Memory B cell (primary cell): Measurements from ENCODE around the gene CDK14.
A peak's percentile ranks its signal among the peaks of the same experiment; 100 is the strongest.

Experiments
- ATAC-seq: fragments of 150-1000 bp; cut with Tn5 transposase; 2 replicates; pipeline ENCODE4 v1.10.0; 2021; ENCODE audit warnings: low read depth, mild to moderate bottlenecking, moderate library complexity
- DNase-seq, 2 donors: peaks; one replicate each; pipeline ENCODE4 v3.0.0; 2022; ENCODE audit warnings: low spot score in 2 of 2
- H3K27ac Mint-ChIP-seq: one replicate; pipeline ENCODE4 v1.8.0; 2022; ENCODE audit warnings: mild to moderate bottlenecking, moderate library complexity, mixed read lengths
- H3K27me3 Mint-ChIP-seq: one replicate; pipeline ENCODE4 v1.8.0; 2022; ENCODE audit warnings: mixed read lengths
- H3K36me3 Mint-ChIP-seq: one replicate; pipeline ENCODE4 v1.8.0; 2022; ENCODE audit warnings: mild to moderate bottlenecking, mixed read lengths
- H3K4me1 Mint-ChIP-seq: one replicate; pipeline ENCODE4 v1.8.0; 2022; ENCODE audit warnings: mixed read lengths
- H3K4me3 Mint-ChIP-seq: one replicate; pipeline ENCODE4 v1.8.0; 2022; ENCODE audit warnings: mild to moderate bottlenecking, moderate library complexity, mixed read lengths
- H3K9me3 Mint-ChIP-seq: one replicate; pipeline ENCODE4 v1.8.0; 2022; ENCODE audit warnings: mixed read lengths

The CDK14 gene

GRCh38 chr7:90666186-90666585, 70.1 kb downstream of the CDK14 start:
- DNase-seq (no peak), ATAC-seq (no peak)
- H3K27me3 Mint-ChIP-seq, result no peaks in the 10 kb centered on the region
- H3K4me3 Mint-ChIP-seq, result no peak overlapping the region
- H3K27ac Mint-ChIP-seq, result no peak overlapping the region
- peaks cover 18% of the 10 kb centered on the region for H3K4me1 Mint-ChIP-seq
- peaks cover 6% of the 10 kb centered on the region for H3K36me3 Mint-ChIP-seq
- H3K9me3 Mint-ChIP-seq, result no peaks in the 10 kb centered on the region

DNA sequence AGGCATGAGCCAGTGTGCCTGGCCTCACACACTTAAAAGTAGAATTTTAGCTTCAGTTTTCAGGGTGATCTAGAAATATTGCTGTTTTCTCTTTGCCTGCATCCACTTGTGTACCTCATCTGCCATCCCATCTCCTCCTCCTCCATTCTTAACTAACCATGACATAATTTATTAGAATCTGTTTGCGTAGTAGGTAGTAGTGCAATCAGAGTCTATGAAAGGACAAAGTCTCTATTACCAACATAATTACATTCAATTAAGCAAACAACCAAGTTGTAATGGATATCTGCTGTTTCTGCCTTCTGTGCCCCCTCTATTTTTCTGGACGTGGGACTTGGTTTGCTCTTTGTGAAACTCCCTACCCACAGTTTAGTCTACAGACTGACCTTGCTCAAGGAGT, 72.9 kb downstream of the CDK14 start:
- peaks cover 16% of the 10 kb centered on the region for H3K4me1 Mint-ChIP-seq
- H3K27ac Mint-ChIP-seq, result no peak overlapping the region
- no peaks in the 10 kb centered on the region for H3K27me3 Mint-ChIP-seq

GRCh38 chr7:90669492-90669891, 73.4 kb downstream of the CDK14 start:
- H3K9me3 Mint-ChIP-seq, result no peaks in the 10 kb centered on the region
- H3K36me3 Mint-ChIP-seq, result peaks cover 6% of the 10 kb centered on the region
- DNase-seq (no peak), ATAC-seq (no peak)
- peaks cover 16% of the 10 kb centered on the region for H3K4me1 Mint-ChIP-seq
- no peaks in the 10 kb centered on the region for H3K27me3 Mint-ChIP-seq
- no peak overlapping the region for H3K27ac Mint-ChIP-seq
- no peak overlapping the region for H3K4me3 Mint-ChIP-seq

More for the DNA sequence above, 72.9 kb downstream of the CDK14 start:
- Mint-ChIP-seq H3K4me3 (no peak overlapping the region), H3K9me3 (no peaks in the 10 kb centered on the region), H3K36me3 (peaks cover 6% of the 10 kb centered on the region)
- ATAC-seq, result no peak
- no peak for DNase-seq

DNA sequence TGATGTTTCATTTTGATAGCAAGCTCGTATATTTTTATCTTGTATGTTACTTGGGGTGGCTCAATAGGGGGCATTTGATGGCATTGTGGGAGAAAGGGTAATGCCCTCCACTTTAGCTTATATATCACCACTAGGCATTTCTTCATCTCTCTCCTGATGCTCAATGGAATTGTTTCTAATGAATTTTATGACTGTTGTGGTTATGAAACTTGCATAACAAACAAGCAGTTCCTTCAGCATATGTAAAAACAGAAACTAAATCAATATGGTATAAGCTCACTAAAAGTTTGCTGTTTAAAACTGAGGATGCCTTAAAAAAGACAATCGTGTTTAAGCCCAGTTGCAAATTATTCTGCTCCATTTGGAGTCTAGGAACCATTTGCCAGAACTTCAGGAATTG, 75.5 kb downstream of the CDK14 start:
- ATAC-seq (no peak), DNase-seq (no peak)
- no peak overlapping the region for H3K27ac Mint-ChIP-seq
- peaks cover 9% of the 10 kb centered on the region for H3K36me3 Mint-ChIP-seq
- no peaks in the 10 kb centered on the region for H3K27me3 Mint-ChIP-seq
- no peaks in the 10 kb centered on the region for H3K9me3 Mint-ChIP-seq
- H3K4me3 Mint-ChIP-seq, result no peak overlapping the region
- H3K4me1 Mint-ChIP-seq, result peaks cover 11% of the 10 kb centered on the region

DNA sequence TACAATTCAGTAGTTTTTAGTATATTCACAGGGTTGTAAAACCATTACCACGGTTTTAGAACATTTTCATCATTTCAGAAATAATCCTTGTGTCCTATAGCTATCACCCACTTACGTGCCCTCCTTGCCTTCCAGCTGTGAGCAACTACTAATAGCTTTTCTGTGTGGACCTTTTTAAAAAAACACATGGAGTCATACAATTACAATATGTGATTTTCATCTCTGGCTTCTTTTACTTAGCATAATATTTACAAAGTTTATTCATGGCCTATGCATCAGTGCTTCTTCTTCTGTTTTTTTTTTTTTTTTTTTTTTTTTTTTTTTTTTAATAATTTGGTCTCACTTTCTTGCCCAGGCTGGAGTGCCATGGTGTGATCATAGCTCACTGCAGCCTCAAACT, 76.1 kb downstream of the CDK14 start:
- peaks cover 11% of the 10 kb centered on the region for H3K4me1 Mint-ChIP-seq
- ATAC-seq (no peak), DNase-seq (no peak)
- H3K4me3 Mint-ChIP-seq, result no peak overlapping the region
- peaks cover 9% of the 10 kb centered on the region for H3K36me3 Mint-ChIP-seq
- no peak overlapping the region for H3K27ac Mint-ChIP-seq
- H3K9me3 Mint-ChIP-seq, result no peaks in the 10 kb centered on the region
- no peaks in the 10 kb centered on the region for H3K27me3 Mint-ChIP-seq

DNA sequence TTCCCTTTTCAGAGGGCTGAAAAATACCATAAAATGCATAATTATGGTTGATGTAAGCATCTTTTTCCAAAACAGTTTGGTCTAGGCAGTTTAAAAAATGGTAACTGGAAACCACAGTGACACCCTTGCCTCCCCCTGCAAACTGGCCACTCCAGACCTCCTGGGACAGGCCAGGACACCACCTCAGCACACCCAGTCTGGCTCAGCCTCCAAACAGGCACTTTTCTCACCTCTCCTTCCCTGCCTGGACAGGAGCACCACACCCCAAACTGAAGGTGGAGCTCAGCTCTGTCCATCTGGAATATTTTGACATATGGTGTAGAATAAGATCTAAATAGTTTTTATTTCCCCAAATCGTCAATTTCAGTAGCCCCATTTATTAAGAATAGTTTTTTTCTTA, 78.5 kb downstream of the CDK14 start:
- Mint-ChIP-seq H3K36me3 (peaks cover 6% of the 10 kb centered on the region), H3K4me1 (peaks cover 9% of the 10 kb centered on the region), H3K9me3 (no peaks in the 10 kb centered on the region), H3K27me3 (no peaks in the 10 kb centered on the region), H3K27ac (no peak overlapping the region), H3K4me3 (no peak overlapping the region)
- DNase-seq (no peak), ATAC-seq (no peak)

- Mint-ChIP-seq H3K36me3 (peaks cover 3% of the 10 kb centered on the region), H3K27ac (no peak overlapping the region), H3K27me3 (no peaks in the 10 kb centered on the region), H3K4me3 (no peak overlapping the region), H3K4me1 (peaks cover 9% of the 10 kb centered on the region), H3K9me3 (no peaks in the 10 kb centered on the region)
- no peak for ATAC-seq
- no peak for DNase-seq
These were observed 79.9 kb downstream of the CDK14 start for GRCh38 chr7:90675982-90676381.

DNA sequence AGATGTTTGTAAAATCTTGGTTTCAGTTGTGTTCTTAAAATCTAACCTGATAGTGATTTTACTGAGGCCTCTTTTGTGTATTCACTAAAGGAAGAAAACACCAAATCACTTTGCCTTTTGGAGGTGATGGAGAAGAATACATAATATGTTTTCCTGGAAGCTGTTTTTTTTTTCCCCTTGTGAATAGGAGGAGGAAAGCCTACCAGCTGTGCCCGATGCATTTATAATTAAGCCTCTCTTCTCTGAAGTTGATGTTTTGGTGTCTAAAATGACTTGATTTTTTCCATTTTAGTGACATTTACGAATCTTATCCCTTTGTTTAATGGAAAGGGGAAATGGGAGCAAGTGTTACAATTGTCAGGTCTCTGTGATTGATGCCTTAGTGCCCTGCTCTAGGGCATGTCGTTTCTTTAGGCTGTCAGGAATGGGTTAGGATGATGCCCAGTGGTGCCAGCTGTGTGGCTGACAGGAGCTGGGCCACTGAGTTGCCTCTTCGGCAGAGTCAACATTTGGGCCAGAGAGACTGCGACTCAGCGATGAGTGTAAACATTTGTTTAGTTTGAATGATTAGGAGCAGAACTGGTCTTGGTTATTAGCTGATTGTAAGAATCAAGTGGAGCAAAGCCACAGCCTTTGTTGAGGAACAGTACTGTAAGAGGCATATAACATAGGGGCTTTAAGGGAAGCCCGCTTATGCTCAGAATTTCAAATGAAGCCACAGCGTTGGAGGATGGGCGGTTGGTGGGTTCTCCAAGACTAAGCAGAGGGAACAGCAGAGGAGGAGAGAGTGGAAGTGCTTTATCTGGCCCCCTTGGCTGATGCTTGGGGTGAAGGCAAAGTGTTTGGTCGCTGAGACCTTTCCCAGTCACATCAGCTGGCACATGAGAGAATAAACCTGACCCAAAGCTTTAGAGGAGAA, 81.6 kb downstream of the CDK14 start:
- H3K27me3 Mint-ChIP-seq, result no peaks in the 10 kb centered on the region
- DNase-seq (no peak), ATAC-seq (no peak)
- H3K4me3 Mint-ChIP-seq, result no peak overlapping the region
- peaks cover 2% of the 10 kb centered on the region for H3K36me3 Mint-ChIP-seq
- no peaks in the 10 kb centered on the region for H3K9me3 Mint-ChIP-seq
- H3K27ac Mint-ChIP-seq, result peak overlapping the region; percentile 19
- H3K4me1 Mint-ChIP-seq, result peaks cover 6% of the 10 kb centered on the region

DNA sequence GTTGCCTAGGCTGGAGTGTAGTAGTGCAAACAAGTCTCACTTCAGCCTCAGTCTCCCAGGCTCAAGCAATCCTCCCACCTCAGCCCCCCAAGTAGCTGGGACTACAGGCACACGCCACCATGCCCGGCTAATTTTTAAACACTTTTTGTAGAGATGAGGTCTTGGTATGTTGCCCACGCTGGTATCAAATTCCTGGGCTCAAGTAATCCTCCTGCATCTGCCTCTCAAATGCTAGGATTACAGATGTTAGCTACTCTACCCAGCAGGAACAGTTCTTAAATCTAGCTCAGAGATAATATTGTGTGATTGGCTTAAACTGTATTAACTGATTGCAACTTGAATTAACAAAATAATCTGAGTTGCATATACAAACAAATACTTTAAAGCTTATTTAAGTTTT, 82.9 kb downstream of the CDK14 start:
- Mint-ChIP-seq H3K27me3 (no peaks in the 10 kb centered on the region), H3K27ac (no peak overlapping the region), H3K4me1 (peaks cover 6% of the 10 kb centered on the region), H3K9me3 (no peaks in the 10 kb centered on the region), H3K36me3 (peaks cover 2% of the 10 kb centered on the region), H3K4me3 (no peak overlapping the region)
- ATAC-seq (no peak), DNase-seq (no peak)

- ATAC-seq (no peak), DNase-seq (no peak)
- H3K9me3 Mint-ChIP-seq, result no peaks in the 10 kb centered on the region
- peaks cover 10% of the 10 kb centered on the region for H3K4me1 Mint-ChIP-seq
- H3K4me3 Mint-ChIP-seq, result no peak overlapping the region
- H3K27ac Mint-ChIP-seq, result no peak overlapping the region
- H3K27me3 Mint-ChIP-seq, result no peaks in the 10 kb centered on the region
- peaks cover 2% of the 10 kb centered on the region for H3K36me3 Mint-ChIP-seq
These were observed 84.4 kb downstream of the CDK14 start for GRCh38 chr7:90680484-90680883.

GRCh38 chr7:90681336-90682022, 85.4 kb downstream of the CDK14 start:
- ATAC-seq, result no peak
- Mint-ChIP-seq H3K4me3 (no peak overlapping the region), H3K27me3 (no peaks in the 10 kb centered on the region), H3K9me3 (no peaks in the 10 kb centered on the region), H3K36me3 (no peaks in the 10 kb centered on the region), H3K27ac (no peak overlapping the region), H3K4me1 (peaks cover 10% of the 10 kb centered on the region)
- DNase-seq, result no peak

- H3K27me3 Mint-ChIP-seq, result no peaks in the 10 kb centered on the region
- no peak for ATAC-seq
- H3K4me3 Mint-ChIP-seq, result no peak overlapping the region
- no peak overlapping the region for H3K27ac Mint-ChIP-seq
- H3K4me1 Mint-ChIP-seq, result peaks cover 11% of the 10 kb centered on the region
- no peak for DNase-seq
- no peaks in the 10 kb centered on the region for H3K36me3 Mint-ChIP-seq
- no peaks in the 10 kb centered on the region for H3K9me3 Mint-ChIP-seq
These were observed 90.0 kb downstream of the CDK14 start for GRCh38 chr7:90686146-90686545.

DNA sequence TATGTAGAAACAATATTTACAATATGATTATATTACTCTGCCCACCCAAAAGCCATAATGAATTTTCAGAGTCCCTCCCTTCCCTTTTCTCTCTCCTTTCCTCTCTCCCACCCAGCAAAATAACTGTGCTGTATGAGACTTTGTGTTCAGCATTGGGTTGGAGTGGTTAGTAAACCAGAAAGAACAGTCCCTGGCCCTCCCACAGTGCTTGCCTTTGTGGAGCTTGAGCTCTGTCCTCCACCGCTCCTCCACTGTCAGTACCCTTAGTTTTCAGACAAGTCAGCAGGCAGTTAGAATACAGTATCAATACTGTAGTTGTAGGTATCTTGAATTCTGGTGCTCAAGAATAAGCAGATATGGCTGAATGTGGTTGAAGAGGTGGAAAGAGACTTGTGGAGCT, 92.7 kb downstream of the CDK14 start:
- Mint-ChIP-seq H3K36me3 (no peaks in the 10 kb centered on the region), H3K4me3 (no peak overlapping the region), H3K27me3 (no peaks in the 10 kb centered on the region), H3K27ac (no peak overlapping the region), H3K4me1 (peaks cover 14% of the 10 kb centered on the region), H3K9me3 (no peaks in the 10 kb centered on the region)
- DNase-seq (no peak), ATAC-seq (no peak)

DNA sequence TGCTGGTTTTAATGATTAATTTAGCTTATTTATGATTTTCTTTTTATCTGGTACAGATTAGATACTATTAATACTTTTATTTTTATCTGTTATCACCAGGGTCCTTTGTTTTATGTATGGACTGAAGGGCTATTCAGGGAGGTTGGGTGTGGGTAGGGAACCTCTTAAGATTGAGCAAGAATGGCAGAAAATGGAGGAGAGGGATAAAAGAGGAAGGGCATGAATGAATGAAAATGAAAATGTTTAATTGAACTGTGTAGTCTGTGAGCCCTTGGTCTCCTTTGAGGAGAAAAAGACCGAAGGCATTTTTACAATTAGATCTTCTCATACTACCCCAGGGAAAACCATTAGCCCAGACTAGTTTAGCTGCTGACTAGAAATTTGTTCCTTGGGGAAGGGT, 93.1 kb downstream of the CDK14 start:
- Mint-ChIP-seq H3K36me3 (no peaks in the 10 kb centered on the region), H3K27ac (no peak overlapping the region), H3K9me3 (no peaks in the 10 kb centered on the region), H3K4me3 (no peak overlapping the region), H3K4me1 (peaks cover 14% of the 10 kb centered on the region), H3K27me3 (no peaks in the 10 kb centered on the region)
- ATAC-seq, result no peak
- DNase-seq, result no peak
